Activated naive CD8-positive, alpha-beta T cell treated with anti-CD3 and anti-CD28 coated beads, Interleukin-2, amount 50 U/mL, for 24 hours (primary cell): Measurements from ENCODE around the gene RNF44.

Experiments used
- ATAC-seq: fragments of 150-1000 bp; cut with Tn5 transposase; one replicate; pipeline ENCODE4 v1.10.0; 2021
- DNase-seq: peaks from one replicate; pipeline ENCODE4 v3.0.0; 2021
- H3K27ac Mint-ChIP-seq: one replicate; pipeline ENCODE4 v1.8.0; 2021; ENCODE audit warnings: mild to moderate bottlenecking, mixed read lengths
- H3K27me3 Mint-ChIP-seq: one replicate; pipeline ENCODE4 v1.8.0; 2021; ENCODE audit warnings: mixed read lengths
- H3K36me3 Mint-ChIP-seq: one replicate; pipeline ENCODE4 v1.8.0; 2021; ENCODE audit warnings: low read depth, mixed read lengths
- H3K4me1 Mint-ChIP-seq: one replicate; pipeline ENCODE4 v1.8.0; 2021; ENCODE audit warnings: mixed read lengths
- H3K4me3 Mint-ChIP-seq: one replicate; pipeline ENCODE4 v1.8.0; 2021; ENCODE audit warnings: mild to moderate bottlenecking, moderate library complexity, mixed read lengths
- H3K9me3 Mint-ChIP-seq: one replicate; pipeline ENCODE4 v1.8.0; 2021; ENCODE audit warnings: mixed read lengths

RNF44 gene

GRCh38 chr5:176534640-176535039 is 2.6 kb downstream of the RNF44 start:
- H3K27ac Mint-ChIP-seq: peak overlapping the region; percentile 90
- peaks cover 14% of the 10 kb centered on the region for H3K36me3 Mint-ChIP-seq
- H3K4me3 Mint-ChIP-seq: peak overlapping the region; percentile 98
- ATAC-seq: no peak
- H3K27me3 Mint-ChIP-seq: no peaks in the 10 kb centered on the region
- H3K4me1 Mint-ChIP-seq: peaks cover 50% of the 10 kb centered on the region
- H3K9me3 Mint-ChIP-seq: no peaks in the 10 kb centered on the region
- no peak for DNase-seq

GRCh38 chr5:176533894-176534611 is 3.1 kb downstream of the RNF44 start:
- Mint-ChIP-seq H3K36me3 (peaks cover 15% of the 10 kb centered on the region), H3K9me3 (no peaks in the 10 kb centered on the region), H3K27ac (peak overlapping the region; percentile 90), H3K4me1 (peaks cover 54% of the 10 kb centered on the region), H3K4me3 (peak overlapping the region; percentile 98), H3K27me3 (no peaks in the 10 kb centered on the region)
- ATAC-seq (no peak), DNase-seq (peak; percentile 44)

GRCh38 chr5:176533390-176533789 is 3.8 kb downstream of the RNF44 start:
- peaks cover 17% of the 10 kb centered on the region for H3K36me3 Mint-ChIP-seq
- peaks cover 57% of the 10 kb centered on the region for H3K4me1 Mint-ChIP-seq
- H3K27me3 Mint-ChIP-seq: no peaks in the 10 kb centered on the region
- ATAC-seq (no peak), DNase-seq (no peak)
- H3K27ac Mint-ChIP-seq: peak overlapping the region; percentile 90
- H3K4me3 Mint-ChIP-seq: peak overlapping the region; percentile 98
- no peaks in the 10 kb centered on the region for H3K9me3 Mint-ChIP-seq

GRCh38 chr5:176532795-176533194 is 4.4 kb downstream of the RNF44 start:
- H3K27me3 Mint-ChIP-seq: no peaks in the 10 kb centered on the region
- peak overlapping the region; percentile 90 for H3K27ac Mint-ChIP-seq
- no peaks in the 10 kb centered on the region for H3K9me3 Mint-ChIP-seq
- DNase-seq (no peak), ATAC-seq (no peak)
- H3K36me3 Mint-ChIP-seq: peaks cover 18% of the 10 kb centered on the region
- H3K4me3 Mint-ChIP-seq: no peak overlapping the region
- peaks cover 56% of the 10 kb centered on the region for H3K4me1 Mint-ChIP-seq

- Mint-ChIP-seq H3K27ac (peak overlapping the region; percentile 59), H3K9me3 (no peaks in the 10 kb centered on the region), H3K4me3 (peak overlapping the region; percentile 35), H3K36me3 (peaks cover 18% of the 10 kb centered on the region), H3K4me1 (peaks cover 62% of the 10 kb centered on the region), H3K27me3 (no peaks in the 10 kb centered on the region)
- DNase-seq (no peak), ATAC-seq (no peak)
Observed at GRCh38 chr5:176531902-176532493, 5.2 kb downstream of the RNF44 start.

- peaks cover 63% of the 10 kb centered on the region for H3K4me1 Mint-ChIP-seq
- ATAC-seq (peak; percentile 27), DNase-seq (peak; percentile 41)
- H3K36me3 Mint-ChIP-seq: peaks cover 18% of the 10 kb centered on the region
- no peaks in the 10 kb centered on the region for H3K27me3 Mint-ChIP-seq
- H3K4me3 Mint-ChIP-seq: peak overlapping the region; percentile 35
- peak overlapping the region; percentile 59 for H3K27ac Mint-ChIP-seq
- no peaks in the 10 kb centered on the region for H3K9me3 Mint-ChIP-seq
Observed at GRCh38 chr5:176530983-176531901, 6.0 kb downstream of the RNF44 start.

- no peak for DNase-seq
- ATAC-seq: no peak
- Mint-ChIP-seq H3K9me3 (no peaks in the 10 kb centered on the region), H3K36me3 (peaks cover 15% of the 10 kb centered on the region), H3K4me3 (peak overlapping the region; percentile 26), H3K4me1 (peaks cover 61% of the 10 kb centered on the region), H3K27me3 (no peaks in the 10 kb centered on the region), H3K27ac (no peak overlapping the region)
Observed at GRCh38 chr5:176530393-176530982, 6.7 kb downstream of the RNF44 start.

- no peaks in the 10 kb centered on the region for H3K9me3 Mint-ChIP-seq
- no peak for ATAC-seq
- peaks cover 11% of the 10 kb centered on the region for H3K36me3 Mint-ChIP-seq
- peak overlapping the region; percentile 76 for H3K27ac Mint-ChIP-seq
- H3K27me3 Mint-ChIP-seq: no peaks in the 10 kb centered on the region
- H3K4me3 Mint-ChIP-seq: peak overlapping the region; percentile 45
- peaks cover 55% of the 10 kb centered on the region for H3K4me1 Mint-ChIP-seq
- peak; percentile 42 for DNase-seq
Observed at GRCh38 chr5:176529741-176530141, 7.5 kb downstream of the RNF44 start.

- Mint-ChIP-seq H3K27me3 (no peaks in the 10 kb centered on the region), H3K4me1 (peaks cover 50% of the 10 kb centered on the region), H3K4me3 (no peak overlapping the region), H3K36me3 (peaks cover 11% of the 10 kb centered on the region), H3K9me3 (no peaks in the 10 kb centered on the region), H3K27ac (peak overlapping the region; percentile 76)
- no peak for ATAC-seq
- no peak for DNase-seq
Observed at GRCh38 chr5:176529116-176529740, 8.0 kb downstream of the RNF44 start.

GRCh38 chr5:176528761-176529115 is 8.5 kb downstream of the RNF44 start:
- Mint-ChIP-seq H3K4me1 (peaks cover 45% of the 10 kb centered on the region), H3K27ac (no peak overlapping the region), H3K4me3 (no peak overlapping the region), H3K27me3 (no peaks in the 10 kb centered on the region), H3K36me3 (peaks cover 11% of the 10 kb centered on the region), H3K9me3 (no peaks in the 10 kb centered on the region)
- no peak for ATAC-seq
- no peak for DNase-seq

- H3K27me3 Mint-ChIP-seq: no peaks in the 10 kb centered on the region
- no peak overlapping the region for H3K27ac Mint-ChIP-seq
- H3K36me3 Mint-ChIP-seq: peaks cover 11% of the 10 kb centered on the region
- no peaks in the 10 kb centered on the region for H3K9me3 Mint-ChIP-seq
- DNase-seq (no peak), ATAC-seq (no peak)
- no peak overlapping the region for H3K4me3 Mint-ChIP-seq
- peaks cover 41% of the 10 kb centered on the region for H3K4me1 Mint-ChIP-seq
Observed at GRCh38 chr5:176528301-176528700, 8.9 kb downstream of the RNF44 start.

GRCh38 chr5:176527246-176528222 is 9.7 kb downstream of the RNF44 start:
- Mint-ChIP-seq H3K4me3 (no peak overlapping the region), H3K4me1 (peaks cover 41% of the 10 kb centered on the region), H3K27me3 (no peaks in the 10 kb centered on the region), H3K36me3 (peaks cover 11% of the 10 kb centered on the region), H3K27ac (no peak overlapping the region), H3K9me3 (no peaks in the 10 kb centered on the region)
- ATAC-seq (no peak), DNase-seq (no peak)

- Mint-ChIP-seq H3K4me1 (peaks cover 38% of the 10 kb centered on the region), H3K27me3 (no peaks in the 10 kb centered on the region), H3K4me3 (no peak overlapping the region), H3K36me3 (peaks cover 11% of the 10 kb centered on the region), H3K9me3 (no peaks in the 10 kb centered on the region), H3K27ac (no peak overlapping the region)
- DNase-seq: no peak
- ATAC-seq: no peak
Observed at GRCh38 chr5:176526462-176526861, 10.7 kb downstream of the RNF44 start.
